OCI-LY1 (cell line): ENCODE data around the gene KIF25.

Experiments
- H2AFZ ChIP-seq: fragments of 200-600 bp; sonication (generic), shearing (Covaris generic); 2 replicates; pipeline ENCODE4 v1.6.0; 2014; ENCODE audit warnings: antibody characterized with exemption, mild to moderate bottlenecking, low read length
- H3F3A ChIP-seq: fragments of 200-600 bp; sonication (generic), shearing (Covaris generic); 2 replicates; pipeline ENCODE4 v1.6.0; 2014; ENCODE audit warnings: mild to moderate bottlenecking, antibody characterized with exemption, low read length, moderate library complexity; ENCODE audit not compliant: insufficient read depth
- H3K27ac ChIP-seq: fragments of 200-600 bp; sonication (generic); 2 replicates; pipeline ENCODE4 v1.5.1; 2014; ENCODE audit warnings: low read length, mixed run types, mild to moderate bottlenecking, low read depth; ENCODE audit not compliant: poor library complexity, severe bottlenecking
- H3K27me3 ChIP-seq: fragments of 200-600 bp; sonication (generic); 2 replicates; pipeline ENCODE4 v1.6.0; 2014; ENCODE audit warnings: antibody characterized with exemption, mild to moderate bottlenecking, low read length, moderate library complexity; ENCODE audit not compliant: insufficient read depth
- H3K36me3 ChIP-seq: fragments of 200-600 bp; sonication (generic); 2 replicates; pipeline ENCODE4 v1.6.1; 2014; ENCODE audit warnings: mild to moderate bottlenecking, antibody characterized with exemption, low read length, moderate library complexity, mixed read lengths; ENCODE audit not compliant: insufficient read depth
- H3K4me1 ChIP-seq: fragments of 200-600 bp; sonication (generic); 2 replicates; pipeline ENCODE4 v1.5.1; 2014; ENCODE audit warnings: mild to moderate bottlenecking, low read length, moderate library complexity; ENCODE audit not compliant: insufficient read depth, severe bottlenecking
- H3K4me2 ChIP-seq: fragments of 200-600 bp; sonication (generic), shearing (Covaris generic); 2 replicates; pipeline ENCODE4 v1.6.1; 2014; ENCODE audit warnings: low read length
- H3K4me3 ChIP-seq: fragments of 200-600 bp; sonication (generic); 2 replicates; pipeline ENCODE4 v1.5.1; 2014; ENCODE audit warnings: low read length, low read depth, mild to moderate bottlenecking, mixed read lengths; ENCODE audit not compliant: poor library complexity, severe bottlenecking
- H3K79me2 ChIP-seq: fragments of 200-600 bp; shearing (Covaris generic); 2 replicates; pipeline ENCODE4 v1.6.1; 2016; ENCODE audit warnings: mixed run types, low read length, mixed read lengths; ENCODE audit not compliant: insufficient read depth
- H3K9ac ChIP-seq: fragments of 200-600 bp; sonication (generic), shearing (Covaris generic); 2 replicates; pipeline ENCODE4 v1.6.1; 2014; ENCODE audit warnings: mild to moderate bottlenecking, low read length, mixed read lengths
- H3K9me2 ChIP-seq: fragments of 200-600 bp; sonication (generic), shearing (Covaris generic); 2 replicates; pipeline ENCODE4 v1.6.1; 2014; ENCODE audit warnings: low read depth, mild to moderate bottlenecking, low read length, mixed read lengths
- H3K9me3 ChIP-seq: fragments of 200-600 bp; shearing (Covaris generic); 2 replicates; pipeline ENCODE4 v1.6.1; 2014; ENCODE audit warnings: low read length, mixed read lengths
- H4K20me1 ChIP-seq: fragments of 200-600 bp; sonication (generic), shearing (Covaris generic); 2 replicates; pipeline ENCODE4 v1.6.0; 2016; ENCODE audit warnings: mild to moderate bottlenecking, low read length; ENCODE audit not compliant: insufficient read depth
- EZH2 ChIP-seq: fragments of 200-600 bp; sonication (generic), shearing (Covaris generic); IDR thresholded peaks from 2 replicates; pipeline ENCODE4 v1.8.0; 2017; ENCODE audit warnings: borderline replicate concordance, mixed run types, mild to moderate bottlenecking, antibody characterized with exemption, low read length, moderate library complexity, mixed read lengths
- TF ChIP-seq, protein P1 (sequence below): fragments of 200-600 bp; sonication (generic), shearing (Covaris generic); IDR thresholded peaks from 2 replicates; pipeline ENCODE4 v1.5.1; 2017; ENCODE audit warnings: mild to moderate bottlenecking, antibody characterized with exemption, low read length, moderate library complexity, mixed read lengths

Gene KIF25

GRCh38 chr6:168009331-168009730 is 11.9 kb downstream of the KIF25 start:
- no peaks in the 10 kb centered on the region for H3K9me2 ChIP-seq
- no peaks in the 10 kb centered on the region for H4K20me1 ChIP-seq
- no peak overlapping the region for H3K9ac ChIP-seq
- H2AFZ ChIP-seq, result no peak overlapping the region
- H3K4me1 ChIP-seq, result no peaks in the 10 kb centered on the region
- H3K36me3 ChIP-seq, result no peaks in the 10 kb centered on the region
- H3K27me3 ChIP-seq, result no peaks in the 10 kb centered on the region
- H3K4me2 ChIP-seq, result no peak overlapping the region
- no peaks in the 10 kb centered on the region for H3F3A ChIP-seq
- no peak overlapping the region for H3K4me3 ChIP-seq
- H3K79me2 ChIP-seq, result no peaks in the 10 kb centered on the region
- peaks cover 4% of the 10 kb centered on the region; the same call in 1 of the 2 replicates for H3K9me3 ChIP-seq
- no peak overlapping the region for H3K27ac ChIP-seq
- TF ChIP-seq EZH2, result no peak
- TF ChIP-seq, protein P1, sequence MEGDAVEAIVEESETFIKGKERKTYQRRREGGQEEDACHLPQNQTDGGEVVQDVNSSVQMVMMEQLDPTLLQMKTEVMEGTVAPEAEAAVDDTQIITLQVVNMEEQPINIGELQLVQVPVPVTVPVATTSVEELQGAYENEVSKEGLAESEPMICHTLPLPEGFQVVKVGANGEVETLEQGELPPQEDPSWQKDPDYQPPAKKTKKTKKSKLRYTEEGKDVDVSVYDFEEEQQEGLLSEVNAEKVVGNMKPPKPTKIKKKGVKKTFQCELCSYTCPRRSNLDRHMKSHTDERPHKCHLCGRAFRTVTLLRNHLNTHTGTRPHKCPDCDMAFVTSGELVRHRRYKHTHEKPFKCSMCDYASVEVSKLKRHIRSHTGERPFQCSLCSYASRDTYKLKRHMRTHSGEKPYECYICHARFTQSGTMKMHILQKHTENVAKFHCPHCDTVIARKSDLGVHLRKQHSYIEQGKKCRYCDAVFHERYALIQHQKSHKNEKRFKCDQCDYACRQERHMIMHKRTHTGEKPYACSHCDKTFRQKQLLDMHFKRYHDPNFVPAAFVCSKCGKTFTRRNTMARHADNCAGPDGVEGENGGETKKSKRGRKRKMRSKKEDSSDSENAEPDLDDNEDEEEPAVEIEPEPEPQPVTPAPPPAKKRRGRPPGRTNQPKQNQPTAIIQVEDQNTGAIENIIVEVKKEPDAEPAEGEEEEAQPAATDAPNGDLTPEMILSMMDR, result no peak

DNA sequence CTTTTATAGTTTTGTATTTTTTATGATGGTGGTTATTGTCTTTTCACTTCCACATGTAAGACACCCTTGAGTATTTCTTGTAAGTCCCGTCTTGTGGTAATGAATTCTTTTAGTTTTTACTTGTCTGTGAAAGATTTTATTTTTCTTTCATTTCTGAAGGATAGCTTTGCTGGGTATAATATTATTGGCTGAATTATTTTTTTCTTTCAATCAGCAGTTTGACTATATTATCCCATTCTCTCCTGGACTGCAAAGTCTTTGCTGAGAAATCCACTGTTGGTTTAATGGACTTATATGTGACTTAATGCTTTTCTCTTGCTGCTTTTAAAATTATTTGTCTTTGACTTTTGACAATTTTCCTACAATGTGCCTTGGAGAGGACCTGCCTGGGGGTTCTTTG is 13.8 kb downstream of the KIF25 start:
- Histone ChIP-seq H3F3A (no peaks in the 10 kb centered on the region), H3K27ac (no peak overlapping the region), H4K20me1 (no peaks in the 10 kb centered on the region), H2AFZ (no peak overlapping the region), H3K27me3 (no peaks in the 10 kb centered on the region), H3K9me2 (no peaks in the 10 kb centered on the region), H3K79me2 (no peaks in the 10 kb centered on the region), H3K4me1 (no peaks in the 10 kb centered on the region), H3K4me2 (no peak overlapping the region), H3K9ac (no peak overlapping the region), H3K36me3 (no peaks in the 10 kb centered on the region), H3K4me3 (no peak overlapping the region), H3K9me3 (peaks cover 4% of the 10 kb centered on the region; the same call in 1 of the 2 replicates)
- TF ChIP-seq EZH2, result no peak
- TF ChIP-seq, protein P1, result no peak

DNA sequence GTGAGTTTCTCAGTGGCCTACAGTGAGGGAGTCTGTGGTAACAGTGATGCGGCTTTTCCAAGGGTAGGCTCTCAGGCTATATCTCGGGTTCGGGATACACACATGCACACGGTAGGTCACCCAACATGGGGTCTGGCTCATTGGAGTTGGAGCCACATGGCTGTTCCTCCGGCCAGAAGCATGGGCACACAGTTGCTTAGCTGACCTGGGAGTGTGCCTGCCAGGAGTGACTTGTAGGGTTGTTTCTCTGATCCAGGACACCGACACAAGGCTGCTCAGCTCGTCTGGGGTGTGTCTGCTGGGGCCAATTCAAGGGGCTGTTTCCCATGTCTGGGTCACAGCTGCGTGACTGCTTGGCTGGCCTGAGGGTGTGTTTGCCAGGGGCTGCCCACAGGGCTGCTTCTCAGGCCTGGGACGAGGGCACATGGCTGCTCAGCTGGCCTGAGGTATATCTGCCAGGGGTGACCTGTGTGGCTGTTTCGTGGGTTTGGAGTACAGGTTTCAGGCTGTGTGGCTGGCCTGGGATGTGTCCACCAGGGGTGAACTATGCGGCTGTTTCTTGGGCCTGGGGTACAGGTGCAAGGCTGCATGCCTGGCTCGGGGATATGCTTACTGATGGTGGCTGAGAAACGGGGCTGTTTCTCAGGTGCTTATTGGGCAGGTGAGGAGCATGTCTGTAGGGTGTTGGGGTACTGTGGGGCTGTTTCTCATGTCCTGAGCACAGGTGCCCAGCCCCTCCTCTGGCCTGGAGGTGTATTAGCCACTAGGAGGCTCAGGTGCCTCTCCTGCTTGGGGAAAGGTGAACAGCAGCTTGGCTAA is 15.2 kb downstream of the KIF25 start:
- H3K27ac ChIP-seq, result no peak overlapping the region
- no peaks in the 10 kb centered on the region for H3K79me2 ChIP-seq
- no peaks in the 10 kb centered on the region for H3F3A ChIP-seq
- H3K4me3 ChIP-seq, result no peak overlapping the region
- H3K4me2 ChIP-seq, result no peak overlapping the region
- H2AFZ ChIP-seq, result no peak overlapping the region
- no peak overlapping the region for H3K9ac ChIP-seq
- H3K9me3 ChIP-seq, result peaks cover 4% of the 10 kb centered on the region; the same call in 1 of the 2 replicates
- H3K27me3 ChIP-seq, result no peaks in the 10 kb centered on the region
- no peaks in the 10 kb centered on the region for H3K4me1 ChIP-seq
- no peaks in the 10 kb centered on the region for H3K36me3 ChIP-seq
- no peaks in the 10 kb centered on the region for H3K9me2 ChIP-seq
- TF ChIP-seq, protein P1, result no peak
- TF ChIP-seq EZH2, result no peak
- no peaks in the 10 kb centered on the region for H4K20me1 ChIP-seq
